Suppressor macrophage treated with lipopolysaccharide for 4 hours (primary cell): ENCODE results near the gene HOXA10.
A peak's percentile ranks its signal among the peaks of the same experiment; 100 is the strongest.

Source experiments
- DNase-seq: peaks from one replicate; pipeline ENCODE4 v3.0.0-alpha.2; 2020

The HOXA10 gene

GRCh38 chr7:27203365-27203953 is 29.3 kb upstream of the HOXA10 start:
- no peak for DNase-seq

DNA sequence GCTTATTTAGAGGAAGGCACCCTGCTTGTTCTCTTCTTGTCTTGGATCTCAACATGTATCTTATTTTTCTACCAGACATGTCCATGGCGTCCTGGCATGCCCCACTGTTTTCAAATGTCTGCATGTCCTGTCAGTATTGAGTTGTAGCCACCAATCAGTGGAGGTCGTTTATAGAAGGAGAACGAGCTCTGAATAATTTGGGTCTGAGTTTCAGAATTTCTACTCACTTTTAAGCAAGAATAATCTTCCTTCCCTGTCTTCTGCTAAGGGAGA is 28.7 kb upstream of the HOXA10 start:
- no peak for DNase-seq

DNA sequence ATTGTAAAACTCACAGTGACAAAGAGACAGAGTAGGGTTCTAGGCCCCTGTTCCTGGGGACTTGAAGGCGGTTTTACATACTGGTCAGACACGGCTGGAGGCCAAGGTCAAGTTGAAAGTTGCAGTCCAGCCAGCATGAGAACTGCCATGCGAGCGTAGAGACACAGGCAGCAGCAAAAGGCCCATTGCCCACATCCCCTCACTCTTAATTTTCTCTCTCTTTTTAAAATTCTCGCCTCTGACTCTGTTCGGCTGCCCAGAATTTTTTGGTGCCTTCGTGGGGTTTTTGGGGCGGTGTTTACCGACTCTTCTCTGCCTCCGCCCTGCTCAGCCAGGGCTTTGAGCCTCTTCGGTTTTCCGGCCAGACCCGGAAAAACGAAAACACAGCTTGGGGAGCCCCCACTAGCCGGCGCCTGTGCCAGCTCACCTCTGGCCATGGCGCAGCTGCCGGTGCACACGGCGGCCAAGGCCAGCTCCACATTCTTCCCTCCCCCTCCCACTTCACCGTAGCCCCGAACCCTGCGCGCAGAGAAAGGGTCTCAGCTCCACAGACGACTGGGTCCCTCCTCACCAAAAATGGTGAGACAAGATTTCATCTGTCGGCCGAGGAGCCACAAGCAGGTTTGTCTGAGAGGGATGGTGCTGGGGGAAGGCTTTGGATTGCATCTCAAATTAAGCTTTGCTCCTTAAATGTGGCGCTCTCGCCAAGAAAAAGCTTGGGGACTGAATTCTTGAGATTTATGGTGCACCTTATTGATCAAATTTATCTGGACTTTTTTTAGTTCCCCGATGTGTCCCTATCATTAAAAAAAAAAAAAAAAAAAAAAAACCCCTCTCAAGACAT is 28.1 kb upstream of the HOXA10 start:
- no peak for DNase-seq

DNA sequence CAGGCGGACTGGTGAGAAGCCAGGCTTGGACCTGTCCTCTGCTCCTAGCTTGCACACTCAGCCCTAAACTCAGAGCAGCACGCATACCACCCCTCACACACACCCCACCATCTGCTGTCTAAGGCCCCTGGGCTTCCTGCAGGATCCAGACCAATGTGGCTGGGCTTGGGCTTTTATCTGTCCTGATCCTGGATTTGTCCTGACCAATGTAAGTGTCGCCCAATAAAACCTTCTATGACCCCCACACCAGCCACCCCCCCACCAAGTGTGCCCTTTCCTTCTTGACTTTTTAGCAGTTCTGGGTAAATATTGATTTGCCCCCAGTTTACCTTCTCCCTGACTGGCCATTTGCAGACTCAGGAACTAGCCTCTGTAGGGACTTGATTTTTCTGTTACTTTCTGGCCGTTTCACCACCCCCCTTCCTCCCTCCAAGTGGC is 27.5 kb upstream of the HOXA10 start:
- DNase-seq: no peak

DNA sequence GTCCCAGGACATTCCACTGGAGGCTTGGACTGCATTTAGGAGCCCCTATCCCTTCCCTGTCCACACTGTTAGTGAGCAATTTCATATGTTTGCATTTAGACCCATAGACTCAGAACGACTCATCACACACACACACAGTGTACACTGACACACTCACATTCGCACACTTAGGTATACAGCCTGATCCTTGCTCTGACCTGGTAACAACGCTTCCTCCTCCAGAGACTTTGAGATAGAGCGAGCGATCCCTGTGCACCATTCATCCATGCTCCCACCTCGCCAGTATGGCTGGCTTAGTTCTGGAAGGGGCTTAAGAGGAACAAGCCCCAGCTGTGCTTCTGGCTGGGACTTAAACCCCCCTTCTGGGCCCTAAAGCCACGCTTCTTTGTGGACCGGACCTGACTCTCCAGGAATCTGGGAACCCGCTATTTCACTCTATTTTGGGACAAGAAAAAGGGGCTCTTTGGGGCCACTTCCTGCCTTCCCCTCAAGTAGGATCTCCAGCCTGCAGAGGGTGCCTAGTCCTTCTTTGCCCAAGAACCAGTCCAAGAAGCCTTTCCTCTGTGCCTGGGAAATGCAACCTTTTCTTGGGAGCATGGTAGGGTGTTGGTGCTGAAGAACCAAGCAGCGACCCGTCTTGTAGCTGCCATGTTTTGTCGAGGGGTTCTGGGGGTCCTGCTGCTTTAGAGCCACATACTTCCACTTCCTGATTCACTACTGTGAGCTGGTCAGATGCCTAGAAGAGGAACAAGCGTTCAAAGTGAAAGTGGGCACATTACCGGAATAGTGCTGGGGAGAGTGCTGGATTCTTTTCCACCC is 26.9 kb upstream of the HOXA10 start:
- peak; percentile 77 for DNase-seq

DNA sequence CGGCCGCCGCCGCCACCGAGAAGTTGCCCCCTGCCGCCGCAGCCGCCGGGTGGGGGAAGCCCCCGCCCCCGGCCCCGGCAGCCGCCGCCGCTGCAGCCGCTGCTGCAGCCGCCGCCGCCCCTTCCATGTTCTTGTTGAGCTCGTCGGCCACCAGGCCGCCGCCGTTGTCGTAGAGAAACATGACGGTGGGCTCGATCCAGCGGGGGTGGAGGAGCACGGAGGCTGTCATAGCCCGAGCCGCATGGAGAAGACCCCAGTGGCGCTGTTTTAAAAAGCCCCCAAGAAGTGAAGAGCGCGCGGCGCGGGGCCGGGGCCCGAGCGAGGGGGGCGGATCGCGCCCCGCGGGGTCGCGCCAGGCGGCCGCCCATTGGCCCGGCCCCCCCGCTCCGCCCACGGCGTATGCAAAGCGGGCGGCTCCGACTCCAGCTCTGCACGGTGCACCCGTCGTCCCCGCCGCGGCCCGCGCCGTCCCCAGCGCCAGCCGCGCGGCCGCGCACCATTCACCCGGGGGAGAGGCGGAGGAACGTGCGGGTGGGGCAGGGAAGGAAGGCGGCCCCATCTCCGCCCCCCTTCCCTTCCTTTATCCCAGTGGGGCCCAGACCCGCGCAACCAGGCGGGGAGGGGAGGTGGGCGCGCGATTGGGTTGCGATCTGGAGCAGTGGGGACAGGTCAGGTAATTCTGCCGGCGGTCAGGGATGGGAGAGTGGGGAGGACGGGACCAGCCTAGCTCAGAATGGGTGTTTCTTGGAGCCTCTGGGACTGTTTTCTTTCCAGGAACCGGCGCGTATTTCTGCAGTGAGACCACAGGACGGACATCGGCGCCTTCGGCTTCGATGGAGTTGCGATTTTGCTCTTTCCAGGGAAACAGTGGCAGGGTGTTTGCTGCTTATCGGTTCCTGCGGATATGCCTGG is 26.0 kb upstream of the HOXA10 start, which contains the start of gene HOXA13:
TSS of gene HOXA13 (minus strand) at position 243 of the 912 bp plus-strand sequence. CDS start at position 229, 14 bp downstream.
- no peak for DNase-seq

- DNase-seq: peak; percentile 21
Measured at GRCh38 chr7:27198871-27199801, 25.0 kb upstream of the HOXA10 start.

DNA sequence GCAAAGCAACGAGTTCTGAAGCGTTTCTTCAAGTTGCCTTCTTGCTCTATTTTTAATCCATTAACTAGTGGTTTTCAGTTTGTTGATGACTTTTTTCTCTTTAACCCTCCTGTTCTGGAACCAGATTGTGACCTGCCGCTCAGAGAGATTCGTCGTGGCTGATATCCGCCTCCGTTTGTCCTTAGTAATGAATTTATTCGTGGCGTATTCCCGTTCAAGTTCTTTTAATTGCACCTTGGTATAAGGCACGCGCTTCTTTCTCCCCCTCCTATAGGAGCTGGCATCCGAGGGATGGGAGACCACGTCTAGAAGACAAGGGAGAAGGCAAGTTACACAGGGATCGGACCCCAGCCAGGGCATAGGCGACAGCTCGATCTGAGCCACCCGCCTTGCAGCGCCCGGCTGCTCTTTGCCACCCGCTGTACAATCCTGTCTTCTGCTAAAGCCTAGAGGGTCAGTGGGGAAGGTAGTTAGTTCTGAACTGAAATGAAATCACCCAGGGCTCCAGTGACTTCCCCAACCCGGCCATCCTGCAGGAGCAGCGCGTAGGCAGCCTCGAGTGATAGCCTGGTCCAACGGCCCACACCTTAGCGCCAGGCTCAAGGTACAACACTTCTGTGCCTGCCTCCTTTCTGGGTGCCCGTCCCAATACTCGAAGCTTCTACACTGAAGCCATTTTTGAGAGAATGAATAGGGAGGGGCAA is 24.2 kb upstream of the HOXA10 start:
- DNase-seq: no peak

DNA sequence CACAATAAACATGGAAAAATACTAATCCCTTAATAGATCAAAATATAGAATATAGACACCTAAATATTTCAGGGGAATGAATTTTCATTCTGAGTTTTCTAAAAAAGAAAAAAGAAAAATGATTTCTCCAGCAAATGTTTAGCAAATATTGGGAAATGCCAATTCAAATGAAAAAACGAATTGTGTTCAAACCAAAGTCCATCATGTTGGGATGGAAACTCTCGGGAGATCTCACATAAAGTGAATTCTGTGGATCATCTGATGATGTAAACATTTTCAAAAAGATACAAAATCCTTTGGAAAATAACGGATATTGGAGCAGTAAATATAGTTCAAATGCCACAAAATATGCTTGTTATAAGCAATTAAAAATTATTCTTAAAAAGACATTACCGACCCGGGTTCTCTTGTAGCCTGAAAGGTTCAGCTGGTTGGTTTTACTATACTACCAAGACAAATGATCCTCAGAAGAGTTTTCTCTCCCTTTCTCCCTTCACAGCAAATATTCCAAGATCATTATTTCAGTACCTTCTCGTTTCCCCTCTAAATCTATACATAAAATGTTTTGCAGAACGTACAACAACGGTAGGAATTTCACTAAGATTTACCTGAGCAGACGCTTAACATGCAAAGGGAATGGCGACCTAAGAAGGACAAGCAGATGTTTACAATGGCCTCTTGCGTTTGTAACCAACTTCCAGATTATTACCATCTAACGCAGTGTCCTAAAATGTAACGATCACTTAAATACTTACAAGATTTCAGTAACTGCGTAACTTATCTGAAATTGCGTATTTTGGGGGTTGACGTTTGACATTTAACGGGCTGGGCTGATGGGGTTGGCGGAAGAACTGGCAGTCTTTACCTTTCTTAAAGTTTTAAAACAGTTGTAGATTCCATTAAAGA is 23.3 kb upstream of the HOXA10 start:
- no peak for DNase-seq

DNA sequence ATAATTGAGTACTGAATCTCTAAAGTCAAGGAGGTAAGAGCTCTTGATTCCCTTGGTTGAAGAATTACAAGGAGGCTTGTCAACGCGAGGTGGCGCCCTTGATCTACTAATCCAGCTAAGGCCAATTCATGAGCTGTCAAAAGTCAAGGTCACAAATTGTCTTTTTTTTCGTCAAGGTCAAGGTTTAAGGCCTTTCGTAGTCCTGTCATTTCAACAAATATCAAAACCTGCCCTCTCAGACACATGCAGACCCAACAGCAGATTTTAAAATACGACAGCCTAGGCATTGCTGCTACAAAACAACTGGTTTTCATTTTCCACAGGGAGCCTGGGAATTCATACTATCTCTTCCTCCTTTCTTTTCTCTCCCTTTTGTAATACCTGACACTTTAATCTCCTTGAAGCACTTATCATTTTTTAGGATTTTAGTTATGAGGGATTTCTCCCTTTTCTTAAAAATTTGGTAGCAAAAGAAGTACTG is 22.2 kb upstream of the HOXA10 start:
- DNase-seq: peak; percentile 84

DNA sequence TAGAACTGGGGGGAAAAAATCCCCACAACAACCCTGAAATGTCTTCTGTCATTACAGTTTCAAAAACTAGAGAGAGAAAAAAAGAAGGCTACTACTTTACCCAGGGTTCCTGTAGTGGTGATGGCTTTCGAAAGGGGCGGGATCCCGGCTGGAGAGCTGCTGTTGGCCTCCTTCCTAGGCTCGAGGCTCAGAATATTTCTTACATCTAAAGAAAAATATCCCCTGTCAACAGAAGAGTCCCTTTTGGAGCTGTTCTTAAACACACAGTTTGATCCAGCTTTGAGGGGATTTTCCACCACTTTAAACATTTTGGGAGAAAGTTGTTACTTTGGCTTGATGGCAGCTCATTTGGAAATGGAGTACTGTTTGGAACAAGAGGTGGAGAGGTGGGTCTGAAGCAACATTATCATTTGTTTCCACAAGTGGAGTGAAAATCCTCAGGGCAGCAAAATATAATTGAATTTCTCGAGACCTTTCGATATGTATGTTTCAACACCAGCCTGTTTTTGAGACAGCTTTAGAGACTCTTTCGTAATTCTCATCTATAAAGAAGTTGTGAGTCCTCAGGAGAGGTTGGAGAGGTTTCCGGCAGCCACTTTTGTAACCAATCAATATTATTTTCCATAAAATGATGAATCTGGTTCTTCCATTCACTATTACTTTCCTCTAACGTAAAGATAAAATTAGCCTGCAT is 20.7 kb upstream of the HOXA10 start:
- DNase-seq: no peak

- DNase-seq: no peak
Measured at GRCh38 chr7:27194002-27194352, 19.9 kb upstream of the HOXA10 start.

DNA sequence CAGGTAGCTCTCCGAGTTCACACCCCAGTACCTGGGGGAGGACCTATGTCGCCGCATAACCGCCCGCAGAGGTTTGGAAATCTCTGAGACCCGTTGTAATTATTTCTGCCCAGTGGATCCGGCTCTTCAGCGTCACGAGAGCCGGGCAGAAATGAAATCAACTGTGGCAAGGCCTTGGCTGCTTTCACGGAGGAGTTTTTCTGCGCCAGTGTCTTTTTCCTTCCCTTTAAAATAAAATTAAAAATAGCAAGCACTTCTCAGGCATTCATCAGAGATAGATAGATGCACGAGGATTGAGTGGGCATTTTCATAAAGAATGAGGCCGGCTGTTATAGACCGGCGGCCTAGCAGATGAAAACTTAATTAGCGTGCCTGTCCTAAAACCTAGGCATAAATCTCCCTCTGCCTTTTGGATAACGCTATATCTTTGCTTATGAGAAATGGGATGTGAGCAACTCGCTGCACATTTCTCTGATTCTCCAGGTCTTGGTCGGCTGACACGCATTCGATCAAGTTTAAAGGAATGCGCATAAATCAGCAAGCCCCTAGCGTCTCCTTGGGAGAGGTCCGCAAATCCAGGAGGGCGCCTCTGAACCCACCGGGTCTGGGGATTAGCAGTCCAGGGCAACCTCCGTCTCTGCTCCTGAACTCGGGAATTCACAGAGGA is 19.3 kb upstream of the HOXA10 start:
- no peak for DNase-seq

DNA sequence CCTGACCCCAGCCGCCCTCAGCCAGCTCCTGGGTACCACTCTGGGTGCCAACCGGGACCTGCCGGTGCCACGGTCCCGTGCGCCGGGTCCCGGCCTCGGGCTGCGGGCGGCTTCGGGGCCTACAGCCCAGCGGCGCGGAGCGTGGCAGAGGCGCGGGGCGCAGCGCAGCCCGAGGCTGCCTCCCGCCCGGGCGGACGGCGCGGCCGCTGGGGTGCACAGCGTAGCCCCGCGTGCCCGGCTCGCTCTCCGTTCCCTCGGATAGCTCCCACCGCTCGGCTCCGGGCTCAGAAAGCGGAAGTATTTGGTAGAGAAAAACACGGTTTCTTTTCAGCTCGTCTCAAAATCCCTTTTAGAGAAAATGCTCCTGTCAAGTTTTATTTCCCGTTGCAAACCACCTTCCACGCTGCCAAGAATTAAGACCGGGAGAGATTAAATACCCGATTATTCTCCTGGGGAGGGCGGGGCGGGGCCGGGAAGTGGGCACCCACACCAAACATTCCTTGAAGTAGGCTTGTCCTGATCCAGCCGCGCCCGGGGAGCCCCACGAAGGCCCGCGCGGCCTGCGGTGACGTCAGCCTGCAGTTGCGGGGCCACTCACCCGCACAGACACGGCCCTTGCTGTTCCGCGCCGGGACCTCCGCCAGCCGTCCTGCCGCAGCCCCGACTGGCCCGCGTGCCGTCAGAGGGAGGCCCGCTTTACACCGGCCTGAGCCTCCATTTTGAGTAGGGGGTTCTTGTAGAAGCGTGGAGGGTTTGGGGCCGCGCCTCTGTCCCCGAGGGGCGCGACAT is 18.6 kb upstream of the HOXA10 start:
- peak; percentile 72 for DNase-seq

GRCh38 chr7:27191833-27192545 is 17.9 kb upstream of the HOXA10 start:
- DNase-seq: no peak

DNA sequence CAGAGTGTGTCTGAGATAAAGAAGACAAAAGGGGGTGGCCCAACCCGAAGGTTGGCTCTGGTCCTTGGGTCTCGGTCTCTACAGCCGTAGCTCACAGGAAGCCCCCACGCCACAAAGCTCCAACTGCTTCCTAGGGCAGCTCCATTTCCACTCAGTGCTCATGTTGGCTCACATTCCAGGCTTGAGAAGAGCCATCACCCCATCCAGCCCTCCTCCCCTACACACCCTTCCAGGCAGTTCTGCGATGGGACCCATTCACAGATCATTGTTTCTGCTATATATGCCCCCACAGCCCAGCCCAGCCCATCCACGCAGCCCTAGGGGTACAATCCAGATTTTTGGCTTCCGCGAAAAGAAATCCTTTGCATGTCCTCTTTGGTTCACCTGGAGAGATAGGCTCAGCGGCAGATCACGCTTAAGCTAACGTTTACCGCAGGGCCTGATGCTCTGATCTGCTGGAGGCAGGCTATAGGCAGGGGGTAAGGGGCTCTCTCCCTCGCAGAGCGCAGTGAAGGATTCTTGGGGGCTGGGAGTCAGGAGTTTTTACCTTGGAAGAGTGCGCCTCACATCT is 17.1 kb upstream of the HOXA10 start:
- no peak for DNase-seq
